Placental epithelial cell (primary cell): Measurements from ENCODE around the gene FOCAD. TPM values are rescaled to one million over a fixed set of nuclear protein-coding genes. Genes with fewer than 3 reads are reported as not detected.

Experiments used
- small RNA-seq: library from RNA; depleted of rRNA; stranded (forward); fragments of <200 nt; gene quantifications from one replicate; pipeline ENCODE3, GENCODE V24; 2012
- total RNA-seq: library from RNA; depleted of rRNA; stranded (reverse); fragments of >200 nt; gene quantifications from 2 replicates; pipeline ENCODE4 v1.2.3, GENCODE V29; 2012

The FOCAD gene, protein sequence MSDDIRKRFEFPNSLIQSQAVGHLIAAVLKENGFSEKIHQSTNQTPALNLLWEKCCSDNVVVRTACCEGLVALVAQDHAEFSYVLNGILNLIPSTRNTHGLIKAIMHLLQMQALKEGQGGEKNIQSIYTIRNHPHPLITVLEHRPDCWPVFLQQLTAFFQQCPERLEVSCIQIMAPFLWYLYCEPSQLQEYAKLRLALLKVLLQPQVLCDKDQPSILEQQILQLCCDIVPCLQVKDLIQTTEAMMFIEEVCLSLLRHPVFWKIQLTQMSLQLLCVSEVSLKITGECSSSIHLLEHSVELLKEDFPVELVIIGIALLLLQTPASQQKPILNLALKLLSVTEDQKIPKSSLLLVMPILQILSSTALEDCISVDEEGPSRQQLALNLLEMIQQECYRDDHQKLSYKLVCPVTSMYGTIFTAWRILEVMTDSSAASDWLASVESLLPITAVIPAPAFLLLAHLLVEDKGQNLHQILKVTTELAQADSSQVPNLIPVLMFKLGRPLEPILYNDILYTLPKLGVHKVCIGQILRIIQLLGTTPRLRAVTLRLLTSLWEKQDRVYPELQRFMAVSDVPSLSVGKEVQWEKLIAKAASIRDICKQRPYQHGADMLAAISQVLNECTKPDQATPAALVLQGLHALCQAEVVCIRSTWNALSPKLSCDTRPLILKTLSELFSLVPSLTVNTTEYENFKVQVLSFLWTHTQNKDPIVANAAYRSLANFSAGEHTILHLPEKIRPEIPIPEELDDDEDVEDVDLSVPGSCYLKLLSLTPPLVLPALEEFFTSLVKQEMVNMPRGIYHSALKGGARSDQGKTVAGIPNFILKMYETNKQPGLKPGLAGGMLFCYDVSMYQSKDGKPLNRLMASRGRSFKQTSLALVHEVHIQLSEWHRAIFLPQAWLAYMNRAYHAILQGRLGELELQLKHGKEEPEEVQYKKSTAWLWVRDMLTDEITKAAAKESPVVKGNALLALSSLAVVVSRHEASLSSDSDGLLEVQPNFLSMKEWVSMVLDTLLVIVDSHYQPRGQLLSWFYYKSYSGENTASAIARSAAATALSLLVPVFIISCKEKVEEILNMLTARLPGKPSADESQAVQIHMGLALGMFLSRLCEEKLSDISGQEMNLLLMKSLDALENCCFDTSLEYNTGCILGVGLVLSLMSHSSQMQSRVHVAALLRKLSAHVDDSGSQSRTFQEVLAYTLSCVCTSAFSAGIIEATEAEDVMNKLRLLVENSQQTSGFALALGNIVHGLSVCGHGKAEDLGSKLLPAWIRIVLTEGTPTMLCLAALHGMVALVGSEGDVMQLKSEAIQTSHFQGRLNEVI (N-terminal part only)
- total RNA-seq = 40.0 and 63.5 TPM in 2 replicates

DNA sequence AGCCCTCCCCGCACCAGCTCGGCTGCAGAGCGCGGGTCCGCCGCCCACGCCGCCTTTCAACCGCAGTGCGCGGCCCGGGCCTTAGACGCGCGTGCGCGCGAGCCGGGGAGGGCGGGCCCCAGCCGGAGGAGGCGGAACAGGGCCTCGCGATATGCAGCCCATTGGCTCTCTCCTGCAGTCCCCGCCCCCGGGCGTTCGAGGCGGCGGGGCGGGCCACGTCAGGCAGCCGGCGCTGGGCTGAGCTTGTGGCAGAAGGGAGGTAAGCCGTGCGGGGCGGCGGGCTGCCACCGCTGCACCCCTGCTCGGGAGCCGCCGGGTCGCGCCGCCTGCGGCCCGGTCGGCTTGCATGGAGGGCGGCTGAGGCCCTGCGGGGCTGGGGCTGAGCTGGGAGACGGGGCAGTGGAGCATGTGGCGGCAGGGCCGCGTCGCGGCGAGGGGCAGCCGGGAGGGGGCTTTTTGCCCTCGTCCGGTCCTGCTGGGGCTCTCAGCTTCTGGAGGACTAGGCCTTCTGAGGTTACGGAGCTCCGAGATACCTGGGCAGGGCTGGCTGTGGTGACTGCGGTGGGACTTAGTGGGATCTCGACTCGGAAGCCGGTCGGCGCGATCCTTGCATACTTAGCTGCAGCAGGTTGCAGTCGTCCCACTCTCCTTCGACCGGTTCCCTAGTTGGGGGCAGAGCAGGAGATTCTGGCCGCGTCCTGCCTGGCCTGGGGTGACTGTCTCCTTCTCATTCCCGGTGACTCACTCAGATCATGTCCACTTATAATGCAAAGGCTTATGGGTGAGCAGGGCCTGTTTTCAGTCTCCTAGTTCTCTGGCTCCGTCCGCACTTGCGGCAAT, at the start of gene FOCAD:
TSS of gene FOCAD (plus strand) at position 225 of the 840 bp plus-strand sequence. CDS start 31,095 bp downstream, outside the sequence.

GRCh38 chr9:21031091-21031807, 347.2 kb downstream of the FOCAD start, which contains the start of gene HACD4:
HACD4 (minus strand) TSS chr9:21031640; CDS start chr9:21031590, 50 bp downstream.

Small RNAs within 50 kb of the gene (small RNA-seq; reads per million reads assigned to genes)
- gene MIR491 = 4.1 reads per million, percentile 89 among the genes with 10 or more reads in this experiment
- 0.81 reads per million, percentile 48 among the genes with 10 or more reads in this experiment for gene SNORA30B

Other genes with a start within 250 kb of the FOCAD start
- gene MLLT3, start 61.8 kb upstream of the FOCAD start, total RNA-seq = 9.0 and 26.0 TPM in 2 replicates